ENCODE measurements around the gene LLCFC1.

LLCFC1 gene

DNA sequence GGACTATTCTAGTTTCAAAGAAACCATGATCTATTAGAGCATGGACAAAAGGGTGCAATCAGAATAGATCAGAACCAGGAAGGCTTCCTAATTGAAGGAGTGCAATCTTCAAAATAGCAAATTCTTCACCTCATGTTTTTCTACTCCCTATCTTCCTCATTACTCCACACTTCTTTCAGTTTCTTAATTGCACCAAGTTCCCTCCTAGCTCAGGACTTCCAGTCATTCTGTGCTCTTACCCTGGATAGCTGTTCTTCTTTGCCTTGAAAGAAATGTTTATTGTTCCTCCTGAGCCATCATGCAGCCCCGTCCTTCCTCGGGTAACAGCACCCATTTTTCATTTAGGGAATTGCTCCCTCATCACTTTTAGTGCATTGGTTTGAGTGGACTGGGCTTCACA lies 28.8 kb upstream of the LLCFC1 start:
- no peak for DNase-seq (ENCODE audit: low spot score)

DNA sequence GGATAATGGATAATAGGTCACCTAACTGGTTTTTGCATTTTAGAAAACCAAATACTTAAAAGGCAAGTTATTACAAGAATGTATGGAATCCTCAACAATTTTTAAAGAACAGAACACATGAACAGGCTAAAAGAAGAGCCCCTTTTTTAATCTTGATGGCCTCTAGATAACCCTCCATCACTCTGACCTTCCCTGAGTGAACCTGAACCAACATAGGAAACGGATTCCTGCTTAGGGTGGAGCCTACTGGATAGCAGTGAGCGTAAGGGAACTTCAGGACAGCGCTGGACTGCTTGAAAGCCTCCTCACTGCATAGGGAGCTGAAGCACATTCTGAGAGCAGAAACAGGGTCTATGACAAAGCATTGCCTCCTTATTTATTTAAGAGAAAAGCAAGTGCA lies 26.2 kb upstream of the LLCFC1 start:
- DNase-seq (ENCODE audit: low spot score) = no peak

DNA sequence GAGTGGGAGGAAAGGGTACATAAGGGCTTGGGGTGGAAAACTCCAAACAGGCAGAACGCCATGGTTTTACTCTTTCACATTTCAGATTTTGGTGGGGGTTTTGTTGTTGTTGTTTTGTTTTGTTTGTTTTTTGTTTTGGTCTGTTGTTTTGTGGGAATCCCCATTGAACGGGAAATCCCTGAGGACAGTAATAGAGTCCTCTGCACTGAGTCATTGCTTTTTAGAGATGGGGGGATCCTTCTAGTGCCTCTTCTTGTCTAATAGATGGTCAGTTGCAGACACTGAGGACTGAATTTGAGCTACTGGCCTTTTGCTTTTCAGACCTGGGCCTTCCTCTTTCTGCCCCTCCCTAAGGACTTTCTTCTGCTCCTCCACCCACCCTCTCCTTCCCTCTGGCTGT lies 25.7 kb upstream of the LLCFC1 start:
- no peak for DNase-seq (ENCODE audit: low spot score)

- no peak for DNase-seq (ENCODE audit: low spot score)
Observed at GRCh38 chr7:142914121-142914520, 25.2 kb upstream of the LLCFC1 start.

- no peak for DNase-seq (ENCODE audit: low spot score)
Observed at GRCh38 chr7:142915315-142915714, 24.0 kb upstream of the LLCFC1 start.

- no peak for DNase-seq (ENCODE audit: low spot score)
Observed at GRCh38 chr7:142916508-142916907, 22.8 kb upstream of the LLCFC1 start.

DNA sequence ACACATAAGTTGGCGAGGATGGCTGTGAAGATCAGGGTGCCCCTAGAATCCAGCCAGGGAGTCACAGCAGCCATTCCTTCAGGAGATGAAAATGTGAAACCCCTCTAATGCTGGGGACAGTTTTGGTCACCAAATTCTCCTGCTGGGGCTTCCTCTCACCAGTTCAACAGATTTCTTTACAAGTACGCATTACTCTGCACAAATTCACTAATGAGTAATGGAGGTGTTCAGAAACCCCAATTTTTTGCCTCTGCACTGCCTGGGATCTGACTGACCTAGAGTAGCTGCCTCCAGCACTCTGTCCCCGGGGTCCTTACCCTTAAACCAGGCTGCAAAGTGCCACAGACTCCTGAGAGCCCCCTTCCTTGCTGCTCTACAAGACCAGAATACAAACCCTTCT lies 21.8 kb upstream of the LLCFC1 start:
- DNase-seq (ENCODE audit: low spot score) = no peak

DNA sequence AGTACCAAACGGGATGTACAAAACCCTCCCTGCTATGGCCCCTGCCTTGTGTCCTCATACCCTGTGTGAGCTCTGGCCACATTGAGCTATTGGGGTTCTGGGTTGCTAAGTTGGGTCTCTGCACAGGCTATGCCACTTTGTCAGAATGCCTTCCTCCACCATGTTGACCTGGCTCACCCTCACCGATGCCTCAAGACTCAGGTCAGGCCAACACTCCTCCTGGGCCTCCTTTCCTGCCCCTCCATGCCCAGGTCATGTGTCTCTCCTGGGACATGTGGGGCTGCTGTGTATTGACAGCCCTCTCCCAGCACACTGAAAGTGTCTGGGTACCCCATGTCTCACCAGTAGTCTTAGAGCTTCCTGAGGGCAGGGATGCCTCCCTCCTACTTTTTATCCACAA lies 20.4 kb upstream of the LLCFC1 start:
- DNase-seq (ENCODE audit: low spot score) = no peak

DNA sequence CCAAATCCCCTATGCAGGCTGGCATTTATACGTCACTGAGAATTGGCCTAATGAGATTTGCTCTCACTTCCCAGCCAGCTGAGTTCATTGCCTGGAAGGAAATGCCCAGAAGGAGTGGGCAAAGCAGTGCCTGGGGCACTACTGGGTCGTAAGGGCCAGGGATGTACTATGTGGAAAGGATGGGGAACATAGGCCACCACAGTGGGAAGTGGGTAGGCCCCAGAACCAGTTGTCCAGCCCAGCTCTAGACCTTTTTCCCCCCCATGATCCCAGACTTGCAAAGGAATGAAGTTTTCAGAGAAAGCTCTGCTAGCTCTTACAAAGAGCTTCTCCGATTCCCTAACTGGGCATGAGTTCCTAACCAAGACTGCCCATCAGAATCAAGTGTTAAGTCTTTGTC lies 19.6 kb upstream of the LLCFC1 start:
- DNase-seq (ENCODE audit: low spot score) = no peak

DNA sequence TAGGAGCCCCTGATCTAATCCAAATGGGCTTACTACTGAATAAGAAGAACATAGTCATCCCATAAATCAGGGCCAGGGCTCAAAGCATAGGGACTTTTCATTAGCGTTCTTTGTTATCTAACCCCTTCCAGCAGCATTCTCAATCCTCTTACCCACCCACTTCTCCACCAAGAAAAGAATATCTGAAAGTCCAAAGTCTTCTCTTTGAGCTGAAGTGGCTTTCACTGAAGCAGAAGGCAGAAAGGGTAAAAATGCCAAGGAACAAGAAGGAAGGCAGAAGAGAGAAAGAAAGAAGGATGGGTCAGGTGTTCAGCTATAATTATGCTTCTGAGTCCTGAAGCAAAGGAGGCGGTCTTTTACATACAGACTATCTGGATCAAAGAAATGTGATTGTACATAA lies 15.9 kb upstream of the LLCFC1 start:
- DNase-seq (ENCODE audit: low spot score) = no peak

GRCh38 chr7:142925413-142925812 lies 13.9 kb upstream of the LLCFC1 start:
- DNase-seq (ENCODE audit: low spot score) = no peak

GRCh38 chr7:142927085-142927745 lies 12.1 kb upstream of the LLCFC1 start:
- peak; percentile 24 for DNase-seq (ENCODE audit: low spot score)

DNA sequence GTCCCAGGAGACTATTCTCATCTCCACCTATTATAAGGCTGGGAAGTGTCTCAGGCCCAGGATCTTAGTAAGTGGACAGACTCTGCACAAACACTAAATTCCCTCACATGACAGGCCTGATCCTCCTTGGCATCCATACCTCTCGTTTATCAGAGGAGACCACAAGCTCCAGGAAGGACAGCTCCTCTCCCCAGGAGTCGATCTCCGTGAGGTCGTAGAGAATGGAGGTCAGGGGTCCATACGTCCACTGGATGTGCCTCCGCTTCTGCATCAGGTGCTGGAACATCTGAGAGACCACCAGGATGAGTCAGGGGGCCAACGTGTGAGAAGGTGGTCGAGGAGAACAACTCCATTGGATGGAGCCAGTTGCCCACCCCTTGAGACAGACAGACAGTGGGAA lies 11.3 kb upstream of the LLCFC1 start:
- no peak for DNase-seq (ENCODE audit: low spot score)

- DNase-seq (ENCODE audit: low spot score) = no peak
Observed at GRCh38 chr7:142930126-142930730, 9.1 kb upstream of the LLCFC1 start.

DNA sequence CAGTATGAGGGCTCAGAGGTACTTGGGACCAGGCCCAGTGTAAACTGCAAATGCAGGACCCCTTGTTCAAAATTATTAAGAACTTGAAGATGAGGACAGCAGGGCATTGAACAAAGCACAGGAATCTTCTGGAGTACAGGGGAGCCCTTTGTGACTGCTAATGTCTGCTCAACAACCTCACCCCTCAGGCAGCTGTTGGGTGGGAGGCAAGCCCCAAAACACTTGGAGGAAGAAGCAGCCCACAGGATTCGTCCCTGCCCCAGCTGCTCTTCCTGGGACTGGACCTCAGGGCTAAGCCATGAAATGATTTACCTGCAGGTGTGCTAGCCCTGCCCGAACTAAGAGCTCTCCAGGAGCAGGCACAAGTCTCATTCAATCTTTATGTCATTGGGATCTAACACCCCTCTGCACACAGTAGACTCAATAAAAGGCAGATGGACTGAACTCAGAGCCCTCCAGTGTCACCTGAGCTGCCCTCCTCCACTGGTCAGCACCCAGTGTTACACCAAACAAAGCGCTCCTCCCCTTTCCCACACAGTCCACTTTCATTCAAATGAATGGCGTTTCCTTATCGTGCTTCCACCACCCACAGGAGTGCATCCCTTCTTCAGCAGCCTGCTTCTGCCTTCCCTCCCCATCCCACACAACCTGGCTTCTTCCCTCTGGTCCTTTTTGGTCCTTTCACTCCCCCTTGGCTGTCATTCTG lies 6.7 kb upstream of the LLCFC1 start:
- DNase-seq (ENCODE audit: low spot score) = no peak

DNA sequence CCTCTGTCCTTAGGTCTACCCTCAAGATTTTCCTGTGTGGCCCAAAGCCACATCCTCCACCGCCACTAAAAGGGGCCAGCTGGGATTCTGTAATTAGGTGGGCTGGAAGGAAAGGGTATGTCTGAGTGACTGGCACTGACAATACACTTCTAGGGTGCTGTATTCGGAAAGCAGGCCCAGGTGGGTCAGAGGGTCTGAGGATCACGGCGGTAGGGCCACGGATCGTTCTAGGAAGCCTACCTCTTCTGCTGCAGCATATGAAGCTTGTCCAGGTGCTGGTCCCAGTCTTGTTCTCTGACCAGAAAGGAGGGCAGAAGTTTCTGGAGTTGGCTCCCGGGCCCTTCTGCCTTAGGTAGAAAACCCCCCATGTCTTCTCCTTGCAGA lies 6.2 kb upstream of the LLCFC1 start:
- no peak for DNase-seq (ENCODE audit: low spot score)

DNA sequence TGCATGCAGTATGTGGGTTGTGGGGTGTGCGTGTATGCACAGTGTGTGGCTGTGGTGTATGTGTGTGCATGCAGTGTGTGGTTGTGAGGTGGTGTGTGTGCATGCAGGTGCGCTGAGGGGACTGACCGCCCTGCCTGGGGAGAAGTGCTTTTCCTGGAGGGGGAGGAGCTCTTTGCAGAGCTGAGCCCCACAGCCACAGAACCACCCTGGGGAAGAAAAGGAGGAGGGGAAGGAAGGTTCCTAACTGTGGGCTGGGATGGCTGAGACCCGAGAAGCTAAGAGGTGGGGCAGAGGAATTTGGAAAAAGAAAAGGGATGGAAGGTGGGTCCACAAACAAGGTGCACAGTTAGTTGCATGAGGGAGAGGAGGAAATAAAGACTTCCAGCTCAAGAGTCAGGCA lies 5.7 kb upstream of the LLCFC1 start, which contains the start of gene TRPV5:
Gene TRPV5, minus strand, starts transcription at position 123 of the 400 bp plus-strand sequence. CDS start 287 bp downstream, outside the sequence.
- no peak for DNase-seq (ENCODE audit: low spot score)

- DNase-seq (ENCODE audit: low spot score) = no peak
Observed at GRCh38 chr7:142934056-142934455, 5.2 kb upstream of the LLCFC1 start.

- no peak for DNase-seq (ENCODE audit: low spot score)
Observed at GRCh38 chr7:142935941-142936565, 3.2 kb upstream of the LLCFC1 start.

DNA sequence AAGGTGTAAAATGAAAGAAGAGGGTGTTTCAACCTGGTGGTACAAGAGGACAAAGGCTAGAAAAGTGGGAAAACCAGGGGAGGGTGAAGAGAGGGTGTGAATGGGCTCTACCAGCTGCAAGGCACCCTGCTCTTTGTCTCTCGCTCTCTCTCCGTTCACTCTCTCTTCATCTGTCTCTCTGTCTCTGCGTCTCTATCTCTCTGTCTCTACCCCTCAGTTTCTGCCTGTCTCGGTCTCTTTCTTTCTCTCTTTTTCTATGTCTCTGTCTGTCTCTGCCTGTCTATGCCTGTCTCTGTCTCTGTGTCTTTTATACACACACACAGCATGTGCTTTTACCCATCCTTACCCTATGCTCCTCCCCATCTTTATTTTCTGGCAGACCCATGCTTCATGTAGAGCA lies 673 bp upstream of the LLCFC1 start:
- DNase-seq (ENCODE audit: low spot score) = no peak

GRCh38 chr7:142940966-142941535 lies 1.8 kb downstream of the LLCFC1 start:
- DNase-seq (ENCODE audit: low spot score) = no peak

DNA sequence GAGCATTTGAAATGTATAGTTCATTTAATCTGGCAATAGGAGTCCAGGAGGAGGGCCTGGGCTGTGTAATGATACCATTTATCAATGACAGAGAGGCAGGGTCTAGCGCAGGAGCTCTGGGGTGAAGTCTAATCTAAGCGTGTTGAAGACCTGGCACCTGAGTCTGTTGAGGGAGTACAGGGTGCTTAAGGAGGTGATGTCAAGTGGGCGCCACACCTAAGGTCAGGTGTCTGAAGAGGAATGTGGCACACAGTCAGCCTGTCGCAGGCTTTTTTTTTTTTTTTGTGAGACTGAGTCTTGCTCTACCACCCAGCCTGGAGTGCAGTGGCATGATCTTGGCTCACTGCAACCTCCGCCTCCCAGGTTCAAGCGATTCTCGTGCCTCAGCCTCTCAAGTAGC lies 2.3 kb downstream of the LLCFC1 start:
- DNase-seq (ENCODE audit: low spot score) = no peak

DNA sequence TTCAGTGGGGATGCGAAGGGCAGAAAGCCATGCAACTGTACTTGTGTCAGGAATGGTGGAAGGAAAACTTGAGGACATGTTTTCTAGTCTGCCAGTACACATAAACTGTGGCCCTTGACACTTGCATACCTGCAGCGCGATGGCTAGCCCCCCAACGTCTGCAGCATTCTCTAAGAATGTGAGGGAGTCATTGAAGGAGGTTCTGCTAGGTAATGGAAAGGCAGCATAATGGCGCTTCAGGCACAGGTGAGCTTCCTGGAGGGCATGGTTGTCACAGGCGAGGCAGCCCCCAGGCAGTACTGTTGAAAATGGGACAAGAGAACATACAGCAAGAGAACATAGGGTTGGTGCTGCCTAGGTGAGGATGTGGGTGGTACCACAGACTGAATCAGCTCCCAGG lies 3.5 kb downstream of the LLCFC1 start:
- DNase-seq (ENCODE audit: low spot score) = no peak

Data from Ammon's horn (tissue), 1 donor.